HG02970 (cell line): ENCODE measurements around the gene GIN1.
"Not testable (repeated sequence)": the region's sequence is repeated elsewhere in the genome, so short reads cannot be mapped to it uniquely, and the experiment has no call there.

Experiments used
- ATAC-seq: cut with Tn5 transposase; IDR thresholded peaks from one replicate; pipeline ENCODE4 v1.9.1; 2021; ENCODE audit warnings: mild to moderate bottlenecking, moderate library complexity, moderate number of reproducible peaks; ENCODE audit not compliant: unreplicated experiment, low FRiP score

Gene GIN1

DNA sequence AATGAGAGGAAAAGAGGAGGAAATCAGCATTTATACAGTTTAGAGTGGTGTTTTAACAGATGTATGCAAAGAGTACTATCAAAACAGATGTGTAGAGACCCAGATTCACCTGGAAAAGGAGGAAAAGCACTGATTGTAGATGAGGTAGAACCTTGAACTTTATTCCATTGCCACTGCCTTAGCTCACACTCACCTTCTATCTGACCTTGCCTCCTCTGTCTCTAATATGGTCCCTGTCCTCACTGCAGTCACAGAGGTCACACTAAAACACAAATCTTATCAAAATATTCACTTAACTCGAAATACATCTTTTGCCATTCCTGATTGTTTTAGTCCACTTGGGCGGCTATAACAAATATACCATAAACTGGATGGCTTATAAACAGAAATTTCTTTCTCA is 7.0 kb downstream of the GIN1 start:
- no peak for ATAC-seq

DNA sequence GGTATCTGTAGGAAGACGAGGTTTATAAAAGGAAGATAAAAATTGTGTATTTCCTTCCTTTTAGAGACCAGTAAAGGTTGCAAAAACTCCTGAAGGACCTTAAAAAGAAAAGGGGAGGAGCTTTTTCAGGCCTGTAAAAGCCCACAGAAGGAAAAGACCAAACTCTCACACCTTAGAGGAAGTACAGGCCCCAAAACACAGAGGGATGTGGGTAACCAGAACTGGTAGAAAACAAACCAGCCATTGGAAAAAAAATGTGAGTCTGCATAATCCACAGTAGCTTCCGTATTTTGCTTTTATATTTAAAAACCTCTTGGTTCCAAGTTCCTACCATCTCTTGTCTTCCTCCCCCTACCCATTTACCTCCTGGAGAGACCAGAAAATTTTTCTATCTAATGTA is 8.5 kb downstream of the GIN1 start:
- no peak for ATAC-seq

DNA sequence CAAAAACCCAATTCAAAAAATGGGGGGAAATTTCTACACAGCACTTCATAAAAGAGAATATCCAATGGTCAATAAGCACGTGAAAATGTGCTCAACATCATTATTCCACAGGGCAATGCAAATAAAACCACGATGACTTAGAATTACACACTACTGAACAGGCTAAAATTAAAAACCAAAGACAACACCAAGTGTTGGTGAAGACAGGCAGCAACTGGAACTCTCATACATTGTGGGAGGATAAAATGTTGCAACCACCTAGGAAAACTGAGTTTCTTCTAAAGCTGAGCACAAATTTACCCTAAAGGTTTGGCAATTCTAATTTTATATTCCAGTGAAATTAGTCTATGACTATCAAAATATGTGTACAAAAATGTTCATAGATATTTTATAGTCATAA is 9.5 kb downstream of the GIN1 start:
- no peak for ATAC-seq

DNA sequence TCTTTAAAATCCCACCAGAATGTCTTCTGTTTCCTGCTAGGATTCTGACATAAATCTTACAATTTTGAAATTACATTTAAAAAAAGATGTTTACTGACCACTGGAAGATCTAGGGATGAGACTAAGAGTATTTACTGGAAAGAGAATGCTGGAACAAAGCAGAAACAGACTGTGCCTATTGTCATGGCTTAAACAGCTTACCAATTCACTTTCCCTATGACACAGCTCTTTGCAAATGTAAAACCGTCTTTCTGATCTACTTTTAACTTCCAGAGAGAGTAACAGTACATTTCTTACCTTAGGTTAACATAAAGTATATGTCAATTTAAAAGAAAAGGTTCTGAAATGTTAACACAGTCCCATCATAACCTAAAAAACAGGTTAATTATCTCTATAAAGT is 10.7 kb downstream of the GIN1 start:
- no peak for ATAC-seq

GRCh38 chr5:103108086-103108485 is 11.9 kb downstream of the GIN1 start:
- ATAC-seq = no peak

DNA sequence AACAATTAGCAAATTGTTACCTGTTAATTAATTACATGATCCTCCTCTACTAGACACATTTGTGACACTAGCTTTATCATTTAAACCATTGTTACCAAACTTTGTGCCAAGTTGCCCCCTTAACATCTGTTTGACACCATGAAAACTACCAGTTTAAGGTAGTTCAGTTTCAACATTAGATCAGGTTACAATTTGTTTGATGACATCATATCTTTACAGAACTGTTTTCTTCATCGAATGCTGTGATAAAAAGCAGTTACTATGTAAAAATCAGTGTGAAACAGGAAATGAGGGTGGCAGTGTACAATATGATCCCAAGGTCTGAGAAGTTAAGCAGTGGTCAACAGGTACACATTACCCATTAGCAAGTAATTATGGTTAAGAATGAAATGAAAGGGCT is 17.7 kb downstream of the GIN1 start:
- ATAC-seq = no peak

DNA sequence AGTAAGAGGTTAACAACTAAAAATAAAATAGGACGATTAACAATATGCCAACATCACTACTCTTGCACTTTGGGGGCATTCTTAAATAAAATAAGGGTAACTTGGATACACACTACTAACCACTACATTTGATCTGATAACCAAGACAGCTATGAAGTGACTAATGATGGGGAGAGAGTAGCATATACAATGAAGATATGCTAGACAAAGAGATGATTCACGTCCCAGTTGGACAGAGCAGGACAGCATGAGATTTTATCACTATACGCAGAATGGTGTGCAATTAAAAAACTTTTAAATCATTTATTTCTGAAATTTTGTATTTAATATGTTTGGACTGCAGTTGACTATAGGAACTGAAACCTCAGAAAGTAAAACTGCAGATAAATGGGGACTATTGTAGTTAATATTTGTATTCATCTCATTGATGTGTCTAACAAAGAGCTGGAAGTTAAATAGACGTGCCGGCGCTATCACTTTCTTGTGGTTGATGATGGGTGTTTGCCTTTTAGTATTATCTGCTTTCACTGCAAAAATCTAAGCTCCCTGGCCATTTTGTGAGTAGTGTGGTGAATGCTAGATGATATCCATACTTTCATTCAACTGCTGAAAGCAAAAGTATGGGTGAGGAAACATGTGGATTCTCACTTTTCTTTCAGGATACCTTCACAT is 18.7 kb downstream of the GIN1 start:
- no peak for ATAC-seq

DNA sequence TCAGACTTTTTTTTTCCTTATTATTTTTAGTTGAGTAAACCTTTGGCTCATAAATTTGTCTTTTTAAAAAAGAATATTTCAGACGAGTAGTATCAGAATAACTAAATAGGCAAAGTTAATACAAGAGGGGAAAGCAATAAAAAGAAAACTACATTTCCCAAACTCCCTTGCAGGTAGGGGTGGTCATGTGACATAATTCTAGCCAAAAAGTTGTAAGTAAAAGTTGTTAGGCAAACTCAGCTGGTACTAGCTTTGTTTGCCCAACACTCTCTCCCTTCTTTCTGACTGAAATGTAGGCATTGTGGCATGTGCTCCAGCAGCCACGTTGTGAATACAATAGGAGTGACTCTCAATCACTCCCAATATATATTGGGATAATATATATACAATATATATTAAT is 20.9 kb downstream of the GIN1 start:
- ATAC-seq = no peak

- ATAC-seq = no peak
Measured at GRCh38 chr5:103094737-103095136, 25.2 kb downstream of the GIN1 start.

DNA sequence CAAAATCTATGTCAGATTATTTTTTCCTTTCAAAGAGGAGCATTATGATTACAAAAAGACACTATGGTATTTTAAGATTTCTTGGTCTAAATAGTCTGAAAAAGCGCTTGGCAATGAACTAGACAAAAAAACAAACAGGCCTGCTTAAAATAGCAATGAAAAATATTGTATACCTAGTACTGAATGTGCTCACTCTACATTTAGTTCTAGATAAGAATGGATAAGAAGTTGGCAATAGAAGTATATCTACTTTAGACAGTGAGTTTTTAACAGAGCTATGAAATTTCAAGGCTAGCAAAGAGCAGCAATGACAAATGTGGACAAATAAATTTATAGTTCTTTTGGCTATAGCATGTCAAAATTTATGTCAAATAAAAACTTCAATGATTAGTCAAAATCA is 26.2 kb downstream of the GIN1 start:
- ATAC-seq = no peak

GRCh38 chr5:103092676-103093075 is 27.3 kb downstream of the GIN1 start:
- ATAC-seq = no peak

DNA sequence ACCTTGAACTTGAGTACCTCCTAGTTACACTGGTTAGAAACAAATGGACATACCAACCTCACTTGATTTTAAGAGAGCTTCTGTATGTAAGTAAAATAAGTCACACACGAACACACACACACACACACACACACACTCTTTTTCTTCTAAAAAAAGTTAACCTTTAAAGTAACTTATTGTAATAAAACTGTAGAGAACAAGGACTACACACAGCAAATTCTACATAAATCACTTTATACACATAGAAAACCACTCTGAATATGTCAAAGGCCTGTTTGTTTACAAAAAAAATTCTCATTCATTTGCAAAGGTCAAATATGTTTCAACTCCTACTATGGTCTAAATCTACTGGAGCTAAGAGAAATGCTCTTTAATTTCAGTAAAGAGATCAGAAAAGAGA is 29.1 kb downstream of the GIN1 start:
- no peak for ATAC-seq

GRCh38 chr5:103089272-103089671 is 30.7 kb downstream of the GIN1 start:
- ATAC-seq = no peak

DNA sequence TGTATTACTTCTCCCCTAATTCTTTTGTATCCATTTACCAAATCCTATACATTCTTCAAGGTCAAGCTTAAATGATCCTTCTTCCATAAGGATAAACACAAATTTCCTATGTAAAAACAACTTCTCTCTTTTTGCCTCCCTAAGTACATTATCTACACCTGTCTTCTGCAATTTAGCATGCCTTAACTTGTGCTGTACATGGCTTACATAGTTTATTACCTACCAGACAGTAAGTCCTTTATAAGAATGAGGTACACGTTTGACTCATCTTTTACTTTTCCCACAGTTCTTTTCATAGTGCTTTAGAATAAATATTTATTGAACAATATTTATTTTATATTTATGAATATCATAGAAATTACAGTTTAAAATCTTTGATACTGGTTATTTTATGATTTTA is 33.4 kb downstream of the GIN1 start:
- ATAC-seq = no peak

- ATAC-seq = no peak
Measured at GRCh38 chr5:103079796-103080195, 40.1 kb downstream of the GIN1 start.

DNA sequence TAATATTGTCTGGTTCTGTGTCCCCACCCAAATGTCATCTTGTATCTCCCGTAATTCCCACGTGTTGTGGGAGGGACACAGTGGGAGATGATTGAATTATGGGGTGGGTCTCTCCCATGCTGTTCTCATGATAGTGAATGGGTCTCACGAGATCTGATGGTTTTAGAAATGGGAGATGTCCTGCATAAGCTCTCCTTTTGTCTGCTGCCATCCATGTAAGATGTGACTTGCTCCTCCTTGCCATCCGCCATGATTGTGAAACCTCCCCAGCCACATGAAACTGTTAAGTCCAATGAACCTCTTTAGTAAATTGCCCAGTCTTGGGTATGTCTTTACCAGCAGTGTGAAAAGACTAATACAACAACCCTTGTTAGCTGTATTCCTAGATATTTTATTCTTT is 44.5 kb downstream of the GIN1 start:
- ATAC-seq = no peak

- not testable (repeated sequence) for ATAC-seq
Measured at GRCh38 chr5:103073500-103073899, 46.4 kb downstream of the GIN1 start.

- no peak for ATAC-seq
Measured at GRCh38 chr5:103066326-103066725, 53.6 kb downstream of the GIN1 start.

- ATAC-seq = no peak
Measured at GRCh38 chr5:103060424-103060954, 59.4 kb downstream of the GIN1 start.

DNA sequence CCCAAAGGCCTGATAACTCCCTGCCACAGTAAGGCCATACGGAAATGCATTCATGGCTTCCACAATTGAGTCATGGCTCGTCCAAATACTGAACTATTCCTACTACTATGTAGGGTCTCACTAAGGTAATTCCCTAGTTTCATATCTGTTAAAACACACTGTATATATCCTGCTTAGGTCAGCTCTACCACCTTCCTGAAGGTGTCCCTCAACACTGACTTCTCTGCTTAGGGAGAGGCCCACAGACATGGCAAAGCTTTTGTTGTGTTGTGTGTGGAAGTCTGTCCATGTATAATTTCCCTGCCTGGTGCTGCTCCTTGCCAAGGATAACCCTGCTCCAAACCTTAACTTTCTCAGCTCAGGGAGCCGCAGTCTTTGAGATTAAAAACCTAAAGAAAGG is 60.4 kb downstream of the GIN1 start:
- no peak for ATAC-seq

- no peak for ATAC-seq
Measured at GRCh38 chr5:103057208-103058130, 62.5 kb downstream of the GIN1 start.

- not testable (repeated sequence) for ATAC-seq
Measured at GRCh38 chr5:103046706-103047105, 73.2 kb downstream of the GIN1 start.
